SJCRH30 (cell line): ENCODE results near the gene VAMP3. TPM values are rescaled to one million over a fixed set of nuclear protein-coding genes. Genes with fewer than 3 reads are reported as not detected.
"Not testable (repeated sequence)": the region's sequence is repeated elsewhere in the genome, so short reads cannot be mapped to it uniquely, and the experiment has no call there.

Experiments used
- DNase-seq, 2 experiments: peaks; one replicate each; pipeline ENCODE4 v3.0.0-alpha.2; 2015 to 2020
- H3K27ac ChIP-seq: fragments of 250-450 bp; sonication (Bioruptor Pico); 2 replicates; pipeline ENCODE4 v1.5.1; 2020; ENCODE audit warnings: mild to moderate bottlenecking, moderate library complexity
- H3K27me3 ChIP-seq: fragments of 250-450 bp; sonication (Bioruptor Pico); 2 replicates; pipeline ENCODE4 v1.5.1; 2020; ENCODE audit warnings: mild to moderate bottlenecking, moderate library complexity
- H3K36me3 ChIP-seq: fragments of 250-450 bp; sonication (Bioruptor Pico); 2 replicates; pipeline ENCODE4 v1.5.1; 2020; ENCODE audit warnings: mild to moderate bottlenecking, moderate library complexity
- H3K4me1 ChIP-seq: fragments of 250-450 bp; sonication (Bioruptor Pico); 2 replicates; pipeline ENCODE4 v1.5.1; 2020; ENCODE audit warnings: mild to moderate bottlenecking, moderate library complexity
- H3K4me3 ChIP-seq: fragments of 250-450 bp; sonication (Bioruptor Pico); 2 replicates; pipeline ENCODE4 v1.5.1; 2020; ENCODE audit warnings: mild to moderate bottlenecking, moderate library complexity
- H3K9me3 ChIP-seq: fragments of 250-450 bp; sonication (Bioruptor Pico); replicated peaks from 2 replicates; pipeline ENCODE4 v1.5.1; 2020; ENCODE audit warnings: mild to moderate bottlenecking, moderate library complexity
- total RNA-seq: library from RNA; depleted of rRNA; stranded (reverse); fragments of >200 nt; shearing (Covaris generic); gene quantifications from 2 replicates; pipeline ENCODE4 v1.2.3, GENCODE V29; 2014

The VAMP3 gene
- total RNA-seq, 1 experiment from 2014 or later: 102 TPM

DNA sequence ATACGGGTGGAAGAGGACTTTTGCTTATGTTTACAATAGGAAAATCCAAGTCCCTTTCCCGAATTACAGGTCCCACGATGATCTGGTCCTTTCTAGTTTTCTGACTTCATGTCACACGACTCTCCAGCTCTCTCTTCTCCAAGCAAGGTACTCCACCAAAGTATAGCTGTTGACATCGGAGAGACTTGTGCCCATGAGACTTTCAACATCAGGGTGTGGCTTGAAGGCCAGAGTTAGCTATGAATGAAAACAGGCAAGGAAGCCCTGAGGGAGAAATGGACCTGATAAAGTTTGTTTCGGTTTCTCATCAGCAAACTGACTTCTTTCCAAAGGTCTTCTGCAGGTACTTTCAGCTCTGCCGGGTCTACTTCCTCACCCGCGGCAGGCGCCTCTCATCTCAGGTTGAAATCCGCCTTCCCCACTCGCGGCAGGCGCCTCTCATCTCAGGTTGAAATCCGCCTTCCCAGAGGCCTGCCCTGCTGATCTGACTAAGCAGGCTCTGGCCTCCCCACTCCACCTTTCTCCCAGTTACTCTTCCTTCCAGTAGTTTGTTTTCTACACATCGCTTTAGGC, 10.9 kb downstream of the VAMP3 start:
- no peak overlapping the region for H3K4me3 ChIP-seq
- DNase-seq: no peak
- H3K36me3 ChIP-seq: peaks cover 26% of the 10 kb centered on the region
- H3K9me3 ChIP-seq: no peaks in the 10 kb centered on the region
- H3K27me3 ChIP-seq: no peaks in the 10 kb centered on the region
- peaks cover 4% of the 10 kb centered on the region for H3K4me1 ChIP-seq
- H3K27ac ChIP-seq: no peak overlapping the region

DNA sequence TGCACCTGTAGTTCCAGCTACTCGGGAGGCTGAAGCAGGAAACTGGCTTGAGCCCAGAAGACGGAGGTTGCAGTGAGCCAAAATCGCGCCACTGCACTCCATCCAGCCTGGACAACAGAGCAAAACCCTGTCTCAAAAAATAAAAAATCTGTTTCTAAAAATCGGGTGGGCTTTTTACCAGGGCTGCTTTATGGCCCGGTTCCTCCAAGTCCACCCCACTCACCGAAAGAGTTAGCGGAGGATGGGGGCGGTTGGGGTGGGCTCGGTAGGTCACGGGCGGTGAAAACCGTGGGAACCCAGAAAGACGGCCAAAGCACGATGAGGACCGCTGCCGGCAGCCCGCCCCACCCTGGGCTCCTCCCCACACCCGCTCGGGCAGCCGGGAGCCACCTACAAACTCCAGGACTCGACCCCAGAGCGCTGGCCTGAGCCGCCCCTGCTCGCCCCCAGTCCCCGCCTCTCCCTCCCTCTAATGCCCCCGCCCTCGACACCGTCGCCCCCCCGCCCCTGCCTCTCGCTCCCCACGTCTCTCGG, 12.1 kb downstream of the VAMP3 start:
- peak overlapping the region; percentile 65 for H3K4me3 ChIP-seq
- H3K27ac ChIP-seq: peak overlapping the region; percentile 23; the same call in 1 of the 2 replicates
- DNase-seq: peak; percentile 87 to 88
- H3K4me1 ChIP-seq: peaks cover 4% of the 10 kb centered on the region
- no peaks in the 10 kb centered on the region for H3K9me3 ChIP-seq
- H3K36me3 ChIP-seq: peaks cover 18% of the 10 kb centered on the region
- no peaks in the 10 kb centered on the region for H3K27me3 ChIP-seq

GRCh38 chr1:7783826-7784491, 12.9 kb downstream of the VAMP3 start, which contains the start of gene PER3:
PER3 (plus strand) TSS chr1:7784291; CDS start chr1:7784878, 587 bp downstream.
- peak; percentile 96 to 97 for DNase-seq
- Histone ChIP-seq H3K27ac (peak within 1 kb of the TSS; percentile 23; the same call in 1 of the 2 replicates), H3K27me3 (no peaks in the 10 kb centered on the region), H3K36me3 (peaks cover 12% of the 10 kb centered on the region), H3K4me3 (peak within 1 kb of the TSS; percentile 65), H3K4me1 (peaks cover 4% of the 10 kb centered on the region), H3K9me3 (no peaks in the 10 kb centered on the region)

- H3K27ac ChIP-seq: no peak overlapping the region
- peaks cover 7% of the 10 kb centered on the region for H3K36me3 ChIP-seq
Observed at GRCh38 chr1:7784492-7785071, 13.5 kb downstream of the VAMP3 start.

GRCh38 chr1:7785108-7785507, 14.0 kb downstream of the VAMP3 start:
- no peaks in the 10 kb centered on the region; the same call in 1 of the 2 replicates for H3K9me3 ChIP-seq
- H3K4me3 ChIP-seq: no peak overlapping the region

More at GRCh38 chr1:7784492-7785071, 13.5 kb downstream of the VAMP3 start:
- Histone ChIP-seq H3K27me3 (no peaks in the 10 kb centered on the region), H3K4me3 (no peak overlapping the region), H3K4me1 (peaks cover 4% of the 10 kb centered on the region), H3K9me3 (no peaks in the 10 kb centered on the region)
- DNase-seq: no peak

GRCh38 chr1:7786795-7787194, 15.7 kb downstream of the VAMP3 start:
- Histone ChIP-seq H3K27me3 (no peaks in the 10 kb centered on the region), H3K36me3 (no peaks in the 10 kb centered on the region; the same call in 1 of the 2 replicates), H3K27ac (no peak overlapping the region), H3K9me3 (peaks cover 11% of the 10 kb centered on the region; the same call in 1 of the 2 replicates), H3K4me1 (peaks cover 4% of the 10 kb centered on the region), H3K4me3 (no peak overlapping the region)
- DNase-seq: no peak

More at GRCh38 chr1:7785108-7785507, 14.0 kb downstream of the VAMP3 start:
- Histone ChIP-seq H3K4me1 (peaks cover 4% of the 10 kb centered on the region), H3K36me3 (peaks cover 3% of the 10 kb centered on the region), H3K27ac (no peak overlapping the region), H3K27me3 (no peaks in the 10 kb centered on the region)
- no peak for DNase-seq

DNA sequence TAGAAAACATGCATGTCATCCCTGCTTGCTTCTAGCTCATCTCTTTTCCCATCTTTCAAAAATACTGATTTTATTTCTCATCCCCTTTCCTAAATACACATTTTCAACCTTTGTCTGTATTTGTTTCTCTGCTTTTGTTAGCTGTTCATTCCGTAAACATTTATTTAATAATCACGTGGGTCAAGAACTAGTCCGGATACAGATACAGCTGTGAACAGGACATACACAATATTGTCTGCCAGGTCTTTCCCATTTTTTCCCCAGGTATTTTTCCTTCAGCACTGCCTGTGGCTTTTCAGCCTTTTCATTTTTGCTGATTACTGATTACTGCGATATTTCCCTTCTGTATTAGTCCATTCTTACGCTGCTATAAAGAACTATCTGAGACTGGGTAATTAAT, 18.7 kb downstream of the VAMP3 start:
- Histone ChIP-seq H3K4me1 (no peaks in the 10 kb centered on the region), H3K27ac (no peak overlapping the region), H3K4me3 (no peak overlapping the region), H3K36me3 (no peaks in the 10 kb centered on the region; the same call in 1 of the 2 replicates), H3K9me3 (peaks cover 14% of the 10 kb centered on the region; the same call in 1 of the 2 replicates), H3K27me3 (no peaks in the 10 kb centered on the region)
- DNase-seq: no peak

GRCh38 chr1:7791027-7791426, 19.9 kb downstream of the VAMP3 start:
- H3K27me3 ChIP-seq, H3K27ac ChIP-seq, DNase-seq, H3K4me3 ChIP-seq, H3K4me1 ChIP-seq, H3K36me3 ChIP-seq: not testable (repeated sequence)
- H3K9me3 ChIP-seq: peaks cover 14% of the 10 kb centered on the region; the same call in 1 of the 2 replicates

- Histone ChIP-seq H3K27ac (no peak overlapping the region), H3K9me3 (peaks cover 14% of the 10 kb centered on the region; the same call in 1 of the 2 replicates), H3K36me3 (no peaks in the 10 kb centered on the region), H3K4me3 (no peak overlapping the region), H3K4me1 (no peaks in the 10 kb centered on the region), H3K27me3 (no peaks in the 10 kb centered on the region)
- no peak for DNase-seq
Observed at GRCh38 chr1:7795406-7795805, 24.3 kb downstream of the VAMP3 start.

DNA sequence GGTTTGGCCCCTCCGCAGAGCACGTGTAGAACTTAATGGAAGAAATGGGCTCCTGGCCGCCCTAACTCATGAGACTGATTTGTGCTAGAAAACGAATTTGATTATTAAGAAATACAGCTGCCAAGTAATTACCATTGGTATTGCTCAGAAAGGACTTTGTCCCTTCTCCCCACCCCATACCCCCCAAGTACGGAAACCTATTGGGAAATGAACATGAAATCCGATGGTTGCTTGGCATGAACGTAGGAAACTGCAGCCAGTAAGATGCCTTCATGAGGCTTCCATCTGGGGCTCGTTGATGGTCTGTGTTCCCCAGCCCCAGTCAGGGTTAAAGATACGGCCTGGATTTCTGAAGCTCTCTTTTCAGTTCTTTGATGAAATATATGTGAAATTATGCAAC, 34.4 kb downstream of the VAMP3 start:
- H3K27me3 ChIP-seq: no peaks in the 10 kb centered on the region
- H3K36me3 ChIP-seq: no peaks in the 10 kb centered on the region
- no peak for DNase-seq

DNA sequence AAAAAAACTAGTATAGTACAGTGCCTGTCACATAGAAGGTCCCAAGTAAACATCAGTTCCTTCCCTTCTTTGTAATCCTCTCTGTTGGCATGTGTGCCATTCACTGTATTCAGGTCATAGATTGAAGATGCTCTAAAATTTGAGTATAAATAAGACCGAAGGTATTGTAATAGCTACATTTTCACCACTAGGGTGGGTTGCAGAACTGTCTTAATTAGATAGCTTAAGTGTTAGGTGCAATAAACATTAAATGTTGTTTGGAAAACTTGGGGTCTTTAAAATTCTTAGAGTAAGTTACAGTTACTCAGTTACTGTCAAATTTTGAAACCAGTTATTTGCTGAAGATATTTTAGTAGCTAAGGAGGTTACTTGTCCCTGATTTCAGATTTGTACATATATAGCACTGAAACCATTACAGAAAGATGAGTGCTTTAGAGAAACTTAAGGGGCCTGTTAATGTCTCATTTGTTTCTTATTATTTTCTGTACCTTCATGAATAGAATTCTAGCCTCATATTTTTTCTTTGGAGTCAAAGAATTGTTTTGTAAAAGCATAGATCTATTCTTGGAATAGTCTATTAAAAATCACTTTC, 37.3 kb downstream of the VAMP3 start:
- H3K36me3 ChIP-seq: no peaks in the 10 kb centered on the region
- no peak overlapping the region for H3K4me3 ChIP-seq
- H3K27me3 ChIP-seq: no peaks in the 10 kb centered on the region
- no peaks in the 10 kb centered on the region for H3K4me1 ChIP-seq
- DNase-seq: peak in 1 of 2 experiments; percentile 45
- H3K27ac ChIP-seq: no peak overlapping the region
- peaks cover 6% of the 10 kb centered on the region; the same call in 1 of the 2 replicates for H3K9me3 ChIP-seq

More for the DNA sequence above, 34.4 kb downstream of the VAMP3 start:
- H3K4me3 ChIP-seq: no peak overlapping the region
- no peaks in the 10 kb centered on the region for H3K4me1 ChIP-seq
- H3K9me3 ChIP-seq: no peaks in the 10 kb centered on the region
- H3K27ac ChIP-seq: no peak overlapping the region

GRCh38 chr1:7809742-7810141, 38.6 kb downstream of the VAMP3 start:
- no peaks in the 10 kb centered on the region for H3K27me3 ChIP-seq
- H3K4me1 ChIP-seq: no peaks in the 10 kb centered on the region
- H3K4me3 ChIP-seq: no peak overlapping the region
- no peak for DNase-seq
- H3K9me3 ChIP-seq: peaks cover 13% of the 10 kb centered on the region
- no peaks in the 10 kb centered on the region; the same call in 1 of the 2 replicates for H3K36me3 ChIP-seq
- H3K27ac ChIP-seq: no peak overlapping the region

DNA sequence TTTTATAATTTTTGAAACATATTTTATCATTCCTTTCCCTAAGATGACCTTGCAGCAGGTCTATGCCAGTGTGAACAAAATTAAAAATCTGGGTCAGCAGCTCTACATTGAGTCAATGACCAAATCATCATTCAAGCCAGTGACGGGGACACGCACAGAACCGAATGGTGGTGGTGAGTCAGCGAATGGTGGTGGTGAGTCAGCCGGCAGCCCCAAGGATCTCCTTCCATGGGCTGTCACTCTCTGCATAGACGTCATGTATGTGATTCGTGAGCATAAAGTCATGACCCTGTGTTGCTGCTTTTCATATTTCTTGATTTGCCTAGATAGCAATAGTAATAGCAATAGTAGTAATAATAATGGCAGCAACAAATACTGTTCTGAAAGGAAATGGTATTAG, 39.3 kb downstream of the VAMP3 start:
- H3K9me3 ChIP-seq: peaks cover 13% of the 10 kb centered on the region
- no peak overlapping the region for H3K27ac ChIP-seq
- no peak for DNase-seq
- no peaks in the 10 kb centered on the region for H3K27me3 ChIP-seq
- no peaks in the 10 kb centered on the region for H3K4me1 ChIP-seq
- no peak overlapping the region for H3K4me3 ChIP-seq
- no peaks in the 10 kb centered on the region; the same call in 1 of the 2 replicates for H3K36me3 ChIP-seq

- H3K4me1 ChIP-seq: no peaks in the 10 kb centered on the region
- H3K4me3 ChIP-seq: no peak overlapping the region
- H3K27me3 ChIP-seq: no peaks in the 10 kb centered on the region
- DNase-seq: no peak
- no peaks in the 10 kb centered on the region; the same call in 1 of the 2 replicates for H3K36me3 ChIP-seq
- H3K27ac ChIP-seq: no peak overlapping the region
- peaks cover 13% of the 10 kb centered on the region for H3K9me3 ChIP-seq
Observed at GRCh38 chr1:7811476-7811875, 40.4 kb downstream of the VAMP3 start.
